Measurements from ENCODE around the gene LCLAT1. TPM values are rescaled to one million over a fixed set of nuclear protein-coding genes. Genes with fewer than 3 reads are reported as not detected.
"Not testable (repeated sequence)": the region's sequence is repeated elsewhere in the genome, so short reads cannot be mapped to it uniquely, and the experiment has no call there.

LCLAT1 gene
- total RNA-seq, 1 donor from 2014 or later: 29.0 TPM

DNA sequence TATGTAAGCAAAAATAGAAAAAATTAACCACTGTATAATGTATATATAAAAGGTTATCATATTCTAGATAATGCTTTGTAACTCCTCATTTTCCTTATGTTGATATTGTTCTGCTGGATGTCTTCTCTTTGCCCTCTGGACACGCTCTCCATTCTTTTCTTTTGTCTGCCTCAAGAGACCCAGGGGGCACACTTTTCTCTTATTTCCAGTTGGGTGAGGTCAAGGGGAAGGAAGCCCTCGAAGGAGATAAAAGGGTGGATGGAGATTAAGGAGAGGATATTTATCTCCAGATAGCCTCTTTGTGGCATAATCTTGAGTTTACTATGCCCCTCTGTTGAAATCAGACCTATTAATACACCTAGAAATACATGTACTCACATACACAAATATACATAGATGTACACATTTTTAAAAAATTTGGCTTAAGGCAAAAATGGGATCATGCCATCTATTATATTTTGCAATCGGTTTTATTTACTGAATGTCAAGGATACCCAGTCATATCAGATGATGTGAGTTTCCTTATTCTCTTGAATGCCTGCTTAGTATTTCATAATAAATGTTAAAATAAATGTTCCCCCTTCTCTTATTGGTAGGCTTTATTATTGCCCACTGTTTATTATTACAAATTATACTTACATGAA, 65.3 kb downstream of the LCLAT1 start:
- no peak overlapping the region for H3K4me3 Mint-ChIP-seq
- H3K27me3 Mint-ChIP-seq: no peaks in the 10 kb centered on the region
- peaks cover 17% of the 10 kb centered on the region for H3K36me3 Mint-ChIP-seq
- H3K9me3 Mint-ChIP-seq: peaks cover 13% of the 10 kb centered on the region
- TF ChIP-seq, protein P1, sequence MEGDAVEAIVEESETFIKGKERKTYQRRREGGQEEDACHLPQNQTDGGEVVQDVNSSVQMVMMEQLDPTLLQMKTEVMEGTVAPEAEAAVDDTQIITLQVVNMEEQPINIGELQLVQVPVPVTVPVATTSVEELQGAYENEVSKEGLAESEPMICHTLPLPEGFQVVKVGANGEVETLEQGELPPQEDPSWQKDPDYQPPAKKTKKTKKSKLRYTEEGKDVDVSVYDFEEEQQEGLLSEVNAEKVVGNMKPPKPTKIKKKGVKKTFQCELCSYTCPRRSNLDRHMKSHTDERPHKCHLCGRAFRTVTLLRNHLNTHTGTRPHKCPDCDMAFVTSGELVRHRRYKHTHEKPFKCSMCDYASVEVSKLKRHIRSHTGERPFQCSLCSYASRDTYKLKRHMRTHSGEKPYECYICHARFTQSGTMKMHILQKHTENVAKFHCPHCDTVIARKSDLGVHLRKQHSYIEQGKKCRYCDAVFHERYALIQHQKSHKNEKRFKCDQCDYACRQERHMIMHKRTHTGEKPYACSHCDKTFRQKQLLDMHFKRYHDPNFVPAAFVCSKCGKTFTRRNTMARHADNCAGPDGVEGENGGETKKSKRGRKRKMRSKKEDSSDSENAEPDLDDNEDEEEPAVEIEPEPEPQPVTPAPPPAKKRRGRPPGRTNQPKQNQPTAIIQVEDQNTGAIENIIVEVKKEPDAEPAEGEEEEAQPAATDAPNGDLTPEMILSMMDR (conservative IDR thresholded peaks at IDR 0.05): no peak
- H3K4me1 Mint-ChIP-seq (ENCODE audit: unreplicated experiment): peaks cover 50% of the 10 kb centered on the region
- no peak overlapping the region for H3K27ac Mint-ChIP-seq
- no peak for DNase-seq (ENCODE audit: extremely low spot score, unreplicated experiment)

DNA sequence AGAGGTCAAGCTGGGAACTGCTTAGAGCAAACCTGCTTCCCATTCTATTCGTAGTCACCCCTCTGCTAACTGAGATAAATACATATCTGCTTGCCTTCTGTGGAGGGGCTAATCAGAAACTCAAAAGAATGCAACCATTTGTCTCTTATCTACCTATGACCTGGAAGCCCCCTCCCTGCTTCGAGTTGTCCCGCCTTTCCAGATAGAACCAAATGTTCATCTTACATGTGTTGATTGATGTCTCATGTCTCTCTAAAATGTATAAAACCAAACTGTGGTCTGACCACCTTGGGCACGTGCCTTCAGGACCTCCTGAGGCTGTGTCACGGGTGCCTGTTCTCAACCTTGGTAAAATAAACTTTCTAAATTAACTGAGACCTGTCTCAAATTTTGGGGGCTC, 66.6 kb downstream of the LCLAT1 start:
- not testable (repeated sequence) for H3K9me3 Mint-ChIP-seq; H3K27ac Mint-ChIP-seq; H3K4me3 Mint-ChIP-seq; H3K27me3 Mint-ChIP-seq; DNase-seq (ENCODE audit: extremely low spot score, unreplicated experiment)
- H3K4me1 Mint-ChIP-seq (ENCODE audit: unreplicated experiment): peaks cover 50% of the 10 kb centered on the region
- peaks cover 21% of the 10 kb centered on the region for H3K36me3 Mint-ChIP-seq

DNA sequence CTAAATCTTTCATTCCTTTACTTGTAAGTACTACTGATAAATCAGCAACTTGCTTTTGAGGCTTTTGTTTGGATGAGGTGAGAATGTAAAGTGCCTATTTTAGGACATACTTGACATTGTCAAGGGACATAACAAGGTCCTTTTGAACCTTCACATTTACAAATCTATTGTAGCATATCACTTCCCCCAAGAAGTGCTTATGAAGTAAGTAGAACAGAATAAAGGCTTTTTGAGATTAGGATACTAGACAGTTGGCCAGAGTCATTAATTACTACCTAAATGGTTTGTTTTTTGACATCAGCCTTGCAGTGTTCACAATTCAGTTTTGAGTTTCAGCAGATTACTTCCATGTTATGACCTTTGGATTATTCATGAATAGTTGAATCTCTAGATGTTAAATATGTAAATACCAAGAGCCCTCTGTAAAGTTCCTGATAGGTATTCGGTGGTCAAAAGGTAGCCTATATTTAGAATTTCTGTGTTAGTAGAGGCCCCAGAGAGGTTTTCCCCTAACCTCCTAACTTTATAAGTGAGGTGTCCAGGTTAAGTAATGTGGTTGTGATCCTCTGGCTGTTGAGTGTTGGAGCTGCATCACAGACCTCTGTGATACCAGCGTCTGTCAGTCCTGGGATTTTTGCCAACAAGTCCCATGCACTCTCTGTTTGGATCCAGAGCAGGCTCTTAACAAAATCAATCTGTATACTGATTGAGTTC, 67.2 kb downstream of the LCLAT1 start:
- TF ChIP-seq, protein P1 (conservative IDR thresholded peaks at IDR 0.05): no peak
- no peak overlapping the region for H3K27ac Mint-ChIP-seq

DNA sequence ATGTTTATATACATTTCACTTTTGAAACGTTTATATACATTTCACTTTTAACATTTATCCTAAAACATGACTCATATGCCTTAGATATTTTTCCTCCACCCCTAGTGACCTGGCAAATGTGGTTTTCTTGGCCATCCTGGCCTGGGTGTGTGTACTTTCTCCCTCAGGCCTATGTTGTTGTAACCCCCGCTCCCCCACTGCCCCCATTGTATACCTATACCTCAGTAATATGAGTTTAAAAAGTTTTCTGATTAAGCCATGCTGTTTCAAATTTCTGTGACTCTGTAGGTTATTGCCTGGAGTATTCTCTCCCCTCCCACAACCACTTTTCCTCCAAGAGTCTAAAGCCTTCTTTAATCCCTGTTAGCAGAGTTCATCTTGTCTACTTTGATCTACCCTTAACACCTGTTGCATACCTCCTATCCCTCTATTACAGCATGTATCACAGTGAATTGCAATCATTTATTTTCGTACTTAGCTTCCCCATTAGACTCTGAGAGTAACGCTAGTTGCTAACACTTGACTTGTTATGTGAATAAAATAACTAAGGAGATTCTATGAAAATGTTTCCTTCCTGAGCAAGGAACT, 67.9 kb downstream of the LCLAT1 start:
- peak overlapping the region; percentile 57 for H3K4me3 Mint-ChIP-seq
- H3K36me3 Mint-ChIP-seq: peaks cover 25% of the 10 kb centered on the region
- H3K9me3 Mint-ChIP-seq: peaks cover 9% of the 10 kb centered on the region
- no peaks in the 10 kb centered on the region for H3K27me3 Mint-ChIP-seq
- no peak for DNase-seq (ENCODE audit: extremely low spot score, unreplicated experiment)
- TF ChIP-seq, protein P1 (conservative IDR thresholded peaks at IDR 0.05): no peak
- peak overlapping the region; percentile 22 for H3K27ac Mint-ChIP-seq
- peaks cover 45% of the 10 kb centered on the region for H3K4me1 Mint-ChIP-seq (ENCODE audit: unreplicated experiment)

More for the DNA sequence above, 67.2 kb downstream of the LCLAT1 start:
- no peak for DNase-seq (ENCODE audit: extremely low spot score, unreplicated experiment)
- H3K4me1 Mint-ChIP-seq (ENCODE audit: unreplicated experiment): peaks cover 47% of the 10 kb centered on the region
- H3K4me3 Mint-ChIP-seq: no peak overlapping the region
- H3K27me3 Mint-ChIP-seq: no peaks in the 10 kb centered on the region
- peaks cover 8% of the 10 kb centered on the region for H3K9me3 Mint-ChIP-seq
- H3K36me3 Mint-ChIP-seq: peaks cover 20% of the 10 kb centered on the region

DNA sequence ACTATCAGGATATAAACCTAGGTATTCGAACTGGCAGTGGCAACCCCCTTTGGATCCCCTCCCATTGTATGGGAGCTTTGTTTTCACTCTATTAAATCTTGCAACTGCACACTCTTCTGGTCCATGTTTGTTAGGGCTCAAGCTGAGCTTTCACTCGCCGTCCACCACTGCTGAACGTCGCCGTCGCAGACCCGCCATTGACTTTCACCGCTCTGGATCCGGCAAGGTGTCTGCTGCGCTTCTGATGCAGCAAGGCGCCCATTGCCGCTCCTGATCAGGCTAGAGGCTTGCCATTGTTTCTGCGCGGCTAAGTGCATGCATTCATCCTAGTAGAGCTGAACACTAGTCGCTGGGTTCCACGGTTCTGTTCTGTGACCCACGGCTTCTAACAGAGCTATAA, 69.1 kb downstream of the LCLAT1 start:
- Mint-ChIP-seq H3K27me3 (no peaks in the 10 kb centered on the region), H3K4me1 (ENCODE audit: unreplicated experiment) (peaks cover 33% of the 10 kb centered on the region), H3K27ac (no peak overlapping the region), H3K9me3 (peaks cover 9% of the 10 kb centered on the region), H3K36me3 (peaks cover 26% of the 10 kb centered on the region), H3K4me3 (no peak overlapping the region)
- no peak for DNase-seq (ENCODE audit: extremely low spot score, unreplicated experiment)
- TF ChIP-seq, protein P1 (conservative IDR thresholded peaks at IDR 0.05): no peak

DNA sequence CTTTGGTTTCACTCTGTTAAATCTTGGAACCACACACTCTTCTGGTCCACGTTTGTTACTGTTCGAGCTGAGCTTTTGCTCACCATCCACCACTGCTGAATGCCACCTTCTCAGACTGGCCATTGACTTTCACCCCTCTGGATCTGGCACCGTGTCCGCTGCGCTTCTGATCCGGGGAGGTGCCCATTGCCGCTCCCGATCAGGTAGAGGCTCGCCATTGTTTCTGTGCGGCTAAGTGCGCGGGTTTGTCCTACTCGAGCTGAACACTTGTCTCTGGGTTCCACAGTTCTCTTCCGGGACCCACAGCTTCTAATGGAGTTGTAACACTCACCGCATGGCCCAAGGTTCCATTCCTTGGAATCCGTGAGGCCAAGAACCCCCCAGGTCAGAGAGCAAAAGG, 72.8 kb downstream of the LCLAT1 start:
- TF ChIP-seq, protein P1 (conservative IDR thresholded peaks at IDR 0.05): no peak
- no peak for DNase-seq (ENCODE audit: extremely low spot score, unreplicated experiment)
- peaks cover 5% of the 10 kb centered on the region for H3K4me1 Mint-ChIP-seq (ENCODE audit: unreplicated experiment)
- H3K36me3 Mint-ChIP-seq: peaks cover 31% of the 10 kb centered on the region
- no peak overlapping the region for H3K4me3 Mint-ChIP-seq
- no peaks in the 10 kb centered on the region for H3K27me3 Mint-ChIP-seq
- H3K27ac Mint-ChIP-seq: no peak overlapping the region
- peaks cover 9% of the 10 kb centered on the region for H3K9me3 Mint-ChIP-seq

Measured in type B pancreatic cell (in vitro differentiated cells).